Nephron (organoid): ENCODE measurements around the gene SLC1A4.
A peak's percentile ranks its signal among the peaks of the same experiment; 100 is the strongest.
"Not testable (repeated sequence)": the region's sequence is repeated elsewhere in the genome, so short reads cannot be mapped to it uniquely, and the experiment has no call there.

Experiments used
- H3K27ac Mint-ChIP-seq, 3 experiments: 2 replicates each; pipeline ENCODE4 v1.8.0; 2020; ENCODE audit warnings: mixed read lengths in 3 of 3, mild to moderate bottlenecking in 2 of 3, moderate library complexity in 1 of 3
- H3K27me3 Mint-ChIP-seq: 2 replicates; pipeline ENCODE4 v1.8.0; 2021; ENCODE audit warnings: low read depth, mild to moderate bottlenecking, moderate library complexity, mixed read lengths
- H3K36me3 Mint-ChIP-seq: 2 replicates; pipeline ENCODE4 v1.8.0; 2020; ENCODE audit warnings: low read depth, mixed read lengths
- H3K4me1 Mint-ChIP-seq: 2 replicates; pipeline ENCODE4 v1.8.0; 2020; ENCODE audit warnings: mixed read lengths
- H3K4me3 Mint-ChIP-seq, 3 experiments: 2 replicates each; pipeline ENCODE4 v1.8.0; 2020; ENCODE audit warnings: mild to moderate bottlenecking in 3 of 3, mixed read lengths in 3 of 3, moderate library complexity in 2 of 3
- H3K9me3 Mint-ChIP-seq: 2 replicates; pipeline ENCODE4 v1.8.0; 2020; ENCODE audit warnings: mixed read lengths
- CTCF ChIP-seq, 3 experiments: fragments of 200-600 bp; sonication (generic); IDR thresholded peaks; one replicate each; pipeline ENCODE4 v1.5.0; 2021; ENCODE audit warnings: antibody characterized with exemption in 3 of 3; ENCODE audit not compliant: unreplicated experiment in 3 of 3

Gene SLC1A4

GRCh38 chr2:64958556-64958955 lies 30.6 kb upstream of the SLC1A4 start:
- Mint-ChIP-seq H3K27me3 (no peaks in the 10 kb centered on the region), H3K4me3 (no peak overlapping the region), H3K36me3 (no peaks in the 10 kb centered on the region), H3K4me1 (peaks cover 5% of the 10 kb centered on the region), H3K9me3 (no peaks in the 10 kb centered on the region), H3K27ac (no peak overlapping the region)
- TF ChIP-seq CTCF (IDR thresholded peaks at IDR 0.05; ENCODE audit: unreplicated experiment in 3 of 3): no peak

GRCh38 chr2:64960819-64961218 lies 28.4 kb upstream of the SLC1A4 start:
- Mint-ChIP-seq H3K4me1 (peaks cover 5% of the 10 kb centered on the region), H3K27ac (no peak overlapping the region), H3K4me3 (no peak overlapping the region), H3K36me3 (no peaks in the 10 kb centered on the region), H3K27me3 (no peaks in the 10 kb centered on the region), H3K9me3 (no peaks in the 10 kb centered on the region)
- TF ChIP-seq CTCF (IDR thresholded peaks at IDR 0.05; ENCODE audit: unreplicated experiment in 3 of 3): no peak

- H3K4me3 Mint-ChIP-seq, H3K36me3 Mint-ChIP-seq, H3K4me1 Mint-ChIP-seq, H3K9me3 Mint-ChIP-seq, H3K27me3 Mint-ChIP-seq, H3K27ac Mint-ChIP-seq: not testable (repeated sequence)
Measured at GRCh38 chr2:64963138-64963537, 26.1 kb upstream of the SLC1A4 start.

- Mint-ChIP-seq H3K4me1 (no peaks in the 10 kb centered on the region), H3K36me3 (no peaks in the 10 kb centered on the region), H3K27ac (peak overlapping the region in 1 of 3 experiments; percentile 52), H3K9me3 (no peaks in the 10 kb centered on the region), H3K4me3 (no peak overlapping the region), H3K27me3 (no peaks in the 10 kb centered on the region)
- TF ChIP-seq CTCF (IDR thresholded peaks at IDR 0.05; ENCODE audit: unreplicated experiment in 3 of 3): no peak
Measured at GRCh38 chr2:64963719-64964118, 25.5 kb upstream of the SLC1A4 start.

- Mint-ChIP-seq H3K4me1 (no peaks in the 10 kb centered on the region), H3K9me3 (no peaks in the 10 kb centered on the region), H3K36me3 (no peaks in the 10 kb centered on the region), H3K4me3 (no peak overlapping the region), H3K27ac (no peak overlapping the region), H3K27me3 (no peaks in the 10 kb centered on the region)
- no peak for TF ChIP-seq CTCF (IDR thresholded peaks at IDR 0.05; ENCODE audit: unreplicated experiment in 3 of 3)
Measured at GRCh38 chr2:64966017-64966416, 23.2 kb upstream of the SLC1A4 start.

- Mint-ChIP-seq H3K4me1 (no peaks in the 10 kb centered on the region), H3K27ac (no peak overlapping the region), H3K36me3 (no peaks in the 10 kb centered on the region), H3K27me3 (no peaks in the 10 kb centered on the region), H3K9me3 (no peaks in the 10 kb centered on the region), H3K4me3 (no peak overlapping the region)
- no peak for TF ChIP-seq CTCF (IDR thresholded peaks at IDR 0.05; ENCODE audit: unreplicated experiment in 3 of 3)
Measured at GRCh38 chr2:64966839-64967238, 22.4 kb upstream of the SLC1A4 start.
